ENCODE data around the gene TTC7B. TPM values are rescaled to one million over a fixed set of nuclear protein-coding genes. Genes with fewer than 3 reads are reported as not detected.

Gene TTC7B
- total and polyA plus RNA-seq, 2 donors (not counting 3 experiments of a cell fraction or from before 2014, with no cell fraction given) = 46.8 to 76.5 TPM

GRCh38 chr14:90561920-90562319 lies 254.3 kb downstream of the TTC7B start:
- Histone ChIP-seq H3K27ac (ENCODE audit: insufficient read depth, low read depth, low read length) (no peak overlapping the region), H2AFZ (ENCODE audit: low read depth, low read length) (no peak overlapping the region), H3K4me2 (ENCODE audit: insufficient read depth, low read length) (no peak overlapping the region), H3K79me2 (ENCODE audit: control insufficient read depth, insufficient read depth, low read length) (no peaks in the 10 kb centered on the region), H4K20me1 (replicated peaks; ENCODE audit: control insufficient read depth, extremely low read depth, insufficient read depth, low read length) (no peaks in the 10 kb centered on the region), H3K4me1 (ENCODE audit: control insufficient read depth, extremely low read depth, insufficient read depth, low read length) (no peaks in the 10 kb centered on the region), H3K36me3 (ENCODE audit: control insufficient read depth in 2 of 2, extremely low read depth in 1 of 2, insufficient read depth in 2 of 2, low read length in 2 of 2) (no peaks in the 10 kb centered on the region), H3K9me1 (replicated peaks; ENCODE audit: control insufficient read depth, extremely low read depth, insufficient read depth, low read length) (no peaks in the 10 kb centered on the region), H3K4me3 (replicated peaks in 1 of 3; ENCODE audit: insufficient read depth in 1 of 3, low read depth in 1 of 3, low read length in 3 of 3) (no peak overlapping the region), H3K9ac (replicated peaks; ENCODE audit: extremely low read depth, insufficient read depth, low read length) (no peak overlapping the region), H3K27me3 (ENCODE audit: control insufficient read depth in 2 of 2, insufficient read depth in 2 of 2, low read length in 2 of 2) (no peaks in the 10 kb centered on the region), H3K9me3 (replicated peaks; ENCODE audit: control insufficient read depth, insufficient read depth, low read length) (no peaks in the 10 kb centered on the region)
- POLR2A ChIA-PET = no interaction called here
- CTCF ChIA-PET = interaction anchor here (3.0 kb wide), 1 partner anchor 9 kb away, joined by 7 read pairs; no protein-coding TSS in a partner anchor
- TF ChIP-seq MYC (IDR thresholded peaks at IDR 0.05; ENCODE audit: low read depth, low read length) (no peak), GATA2 (IDR thresholded peaks at IDR 0.05; ENCODE audit: insufficient read depth, insufficient read length, low read depth, low read length) (no peak), POLR2A (IDR thresholded peaks at IDR 0.05; ENCODE audit: low read depth, low read length) (no peak), EZH2 (IDR thresholded peaks at IDR 0.05; ENCODE audit: borderline replicate concordance, low read depth, low read length, severe bottlenecking) (no peak), FOS (IDR thresholded peaks at IDR 0.05; ENCODE audit: borderline replicate concordance, insufficient read depth, low read length) (no peak), CTCF (IDR thresholded peaks at IDR 0.05; ENCODE audit: extremely low read depth in 1 of 2, insufficient read depth in 1 of 2, low read depth in 1 of 2, low read length in 2 of 2) (no peak), JUN (IDR thresholded peaks at IDR 0.05; ENCODE audit: borderline replicate concordance, insufficient read depth, insufficient read length, low read depth) (no peak), MAX (IDR thresholded peaks at IDR 0.05; ENCODE audit: insufficient read depth, insufficient read length) (no peak)
- FAIRE-seq = no peak
- dilution Hi-C loops (cut with MboI; ENCODE audit: extremely low pct_ligation_motif_present, low sequenced_read_pairs) (no loop called here), intact Hi-C loops (cut with micrococcal nuclease) (no loop called here)
- BruUV-seq (replicated peaks) = no TSS peak
- no peak for DNase-seq (ENCODE audit: low read depth, low spot score)

All from endothelial cell of umbilical vein (primary cell).